ENCODE results near the gene COX10.

DNA sequence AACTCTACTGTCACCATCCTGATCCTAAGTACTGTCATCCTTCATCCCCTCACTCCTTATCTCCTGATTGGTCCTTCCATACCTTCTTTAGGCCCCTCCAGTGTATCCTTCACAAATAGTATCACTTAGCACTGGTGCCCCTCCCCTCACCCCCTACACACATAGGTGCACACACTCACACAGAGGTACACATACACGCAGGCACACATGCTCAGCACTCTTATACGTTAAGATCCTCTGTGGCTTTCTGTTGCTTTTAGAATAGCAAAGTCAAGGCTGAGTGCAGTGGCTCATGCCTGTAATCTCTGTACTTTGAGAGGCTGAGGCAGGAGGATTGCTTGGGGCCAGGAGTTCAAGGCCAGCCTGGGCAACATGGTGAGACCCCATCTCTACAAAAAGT, 135.2 kb downstream of the COX10 start:
- TF ChIP-seq POLR2AphosphoS5 (IDR thresholded peaks at IDR 0.05; ENCODE audit: borderline replicate concordance, low read depth, low read length) (no peak), FOXP2 (optimal IDR thresholded peaks at IDR 0.05; ENCODE audit: control extremely low read depth, extremely low read length, insufficient read depth) (no peak), EZH2 (IDR thresholded peaks at IDR 0.05) (no peak)

Measured in SK-N-MC (cell line).